GM12878 (cell line): ENCODE results near the gene DIPK1A. TPM values are rescaled to one million over a fixed set of nuclear protein-coding genes. Genes with fewer than 3 reads are reported as not detected.

Experiments
- BCLAF1 ChIP-seq: fragments of 450-650 bp; IDR thresholded peaks from 2 replicates; pipeline ENCODE4 v1.6.1; 2017; ENCODE audit warnings: antibody characterized with exemption, mild to moderate bottlenecking, moderate library complexity
- CHD1 ChIP-seq: IDR thresholded peaks from 2 replicates; pipeline ENCODE4 v1.6.1; 2012; ENCODE audit warnings: low read depth, low read length, improper control_type of control experiment
- E2F8 ChIP-seq: fragments of 450-650 bp; IDR thresholded peaks from 2 replicates; pipeline ENCODE4 v1.6.1; 2018; ENCODE audit warnings: mild to moderate bottlenecking, low read depth, moderate library complexity; ENCODE audit not compliant: partially characterized antibody
- EZH2 ChIP-seq: IDR thresholded peaks from 2 replicates; pipeline ENCODE4 v1.6.1; 2012; ENCODE audit warnings: low read depth, mild to moderate bottlenecking, control low read depth, inconsistent platforms, low read length, borderline replicate concordance; ENCODE audit not compliant: control insufficient read depth
- GATAD2B ChIP-seq: fragments of 450-650 bp; conservative IDR thresholded peaks from 2 replicates; pipeline ENCODE4 v1.6.1; 2017; ENCODE audit warnings: low read depth, mild to moderate bottlenecking, moderate library complexity
- MXI1 ChIP-seq: fragments of 150-350 bp; IDR thresholded peaks from 2 replicates; pipeline ENCODE4 v1.6.1; 2011; ENCODE audit warnings: low read depth, mild to moderate bottlenecking, inconsistent platforms, low read length, improper control_type of control experiment
- NFXL1 ChIP-seq: fragments of 450-650 bp; IDR thresholded peaks from 2 replicates; pipeline ENCODE4 v1.6.1; 2017; ENCODE audit warnings: antibody characterized with exemption, mild to moderate bottlenecking, borderline replicate concordance
- NR2F1 ChIP-seq: fragments of 450-650 bp; conservative IDR thresholded peaks from 2 replicates; pipeline ENCODE4 v1.6.1; 2017; ENCODE audit warnings: mild to moderate bottlenecking
- PRDM15 ChIP-seq: fragments of 450-650 bp; formaldehyde crosslinking; IDR thresholded peaks from 2 replicates; pipeline ENCODE4 v1.4.0; 2020; ENCODE audit warnings: mild to moderate bottlenecking, moderate library complexity
- RCOR1 ChIP-seq: conservative IDR thresholded peaks from 2 replicates; pipeline ENCODE4 v1.6.1; 2012; ENCODE audit warnings: low read depth, low read length, improper control_type of control experiment
- SREBF1 ChIP-seq: IDR thresholded peaks from 2 replicates; pipeline ENCODE4 v1.6.1; 2012; ENCODE audit warnings: mild to moderate bottlenecking, low read length
- YY1 ChIP-seq: IDR thresholded peaks from 2 replicates; pipeline ENCODE4 v1.6.1; 2011; ENCODE audit warnings: low read depth, mild to moderate bottlenecking, low read length
- ZZZ3 ChIP-seq: IDR thresholded peaks from 2 replicates; pipeline ENCODE4 v1.6.1; 2011; ENCODE audit warnings: low read depth; ENCODE audit not compliant: control insufficient read depth, insufficient read length
- polyA plus RNA-seq, 11 experiments: library from polyadenylated mRNA; depleted of rRNA in 4 of 11; unstranded in 6 of 11; stranded (reverse) in 5 of 11; fragments of >200 nt; fragmentation: Nextera tagmentation in 4 of 11; fragmentation: Illumina TruSeq in 1 of 11; extraction: Ambion mirVana in 4 of 11; extraction: Trizol in 1 of 11; gene quantifications; 1 replicate in 1 of 11; 2 replicates in 10 of 11; pipeline versions ENCODE4 v1.2.1 to v1.2.3, GENCODE V29; 2011 to 2016; ENCODE audit warnings: inconsistent platforms in 2 of 11, missing spikeins in 2 of 11, low read depth in 1 of 11
- total RNA-seq, 4 experiments: library from RNA; depleted of rRNA in 3 of 4; stranded (reverse); fragments of >200 nt in 3 of 4; fragmentation: Illumina TruSeq in 1 of 4; extraction: Trizol in 1 of 4; gene quantifications; 2 replicates each; pipeline versions ENCODE4 v1.2.1 to v1.2.3, GENCODE V29; 2013 to 2021
- TF ChIP-seq, protein P1 (sequence below), 3 experiments: IDR thresholded peaks in 2 of 3; conservative IDR thresholded peaks in 1 of 3; 2 replicates each; pipeline ENCODE4 v1.5.1; 2011; ENCODE audit warnings: low read depth in 3 of 3, low read length in 3 of 3, mild to moderate bottlenecking in 3 of 3, control low read depth in 2 of 3, moderate library complexity in 2 of 3, inconsistent platforms in 1 of 3, mixed read lengths in 1 of 3; ENCODE audit not compliant: control insufficient read depth in 2 of 3, insufficient read depth in 1 of 3; ENCODE audit errors: extremely low read depth in 1 of 3
- TF ChIP-seq, protein P2 (sequence below): fragments of 450-650 bp; IDR thresholded peaks from 2 replicates; pipeline ENCODE4 v1.6.1; 2017; ENCODE audit warnings: low read depth, mild to moderate bottlenecking, moderate library complexity

The DIPK1A gene
- total and polyA plus RNA-seq, 10 of the 15 experiments (the other 5 are each of a cell fraction or from before 2014, with no cell fraction given), result 4.9 to 15.0 (median 9.7) TPM

DNA sequence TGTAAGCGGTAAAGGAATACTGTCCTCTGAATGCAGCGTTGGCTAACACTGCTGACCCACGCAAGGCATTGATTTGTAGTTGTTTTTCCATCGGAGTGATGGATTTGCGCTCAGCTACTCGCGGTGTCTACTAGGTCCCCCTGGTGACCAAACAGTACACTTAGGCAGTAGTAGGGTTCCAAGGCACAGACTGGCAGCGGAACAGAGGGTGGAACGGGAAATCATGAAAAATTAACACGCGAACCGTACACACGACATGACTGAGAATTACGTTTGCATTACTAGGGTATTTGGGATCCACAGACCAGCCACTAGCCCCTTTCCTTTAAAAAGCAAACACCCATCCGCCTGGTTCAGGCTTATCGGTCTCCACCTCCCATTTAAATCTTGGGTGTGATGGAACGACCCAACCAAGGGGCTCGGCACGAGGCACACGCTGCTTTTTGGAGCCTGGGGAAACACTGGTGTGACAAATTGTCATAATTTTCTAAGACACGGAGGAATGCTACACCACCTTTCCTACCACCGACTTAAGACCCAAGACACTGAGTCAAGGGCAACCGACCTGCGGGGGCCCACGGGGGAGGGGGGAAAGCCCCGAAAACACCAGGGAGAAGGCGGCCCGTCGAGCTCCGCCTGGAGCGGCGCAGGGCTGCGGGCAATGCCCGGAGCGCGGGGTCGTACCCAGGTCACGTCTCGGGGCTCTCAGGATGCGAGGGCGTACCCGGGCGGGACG is 699 bp downstream of the DIPK1A start (continued):
- TF ChIP-seq E2F8 (peak; percentile 25), RCOR1 (no peak), PRDM15 (CRISPR knock-in tag) (no peak), NFXL1 (no peak), CHD1 (peak; percentile 84; the same call in 1 of the 2 replicates), EZH2 (no peak), SREBF1 (no peak), NR2F1 (peak; percentile 64), YY1 (peak; percentile 20; the same call in 1 of the 2 replicates), MXI1 (peak; percentile 45; the same call in 1 of the 2 replicates), GATAD2B (peak; percentile 79), BCLAF1 (0 out of 2 replicates have a peak, but pooled peaks have one; percentile 64), ZZZ3 (no peak)
- TF ChIP-seq, protein P1, sequence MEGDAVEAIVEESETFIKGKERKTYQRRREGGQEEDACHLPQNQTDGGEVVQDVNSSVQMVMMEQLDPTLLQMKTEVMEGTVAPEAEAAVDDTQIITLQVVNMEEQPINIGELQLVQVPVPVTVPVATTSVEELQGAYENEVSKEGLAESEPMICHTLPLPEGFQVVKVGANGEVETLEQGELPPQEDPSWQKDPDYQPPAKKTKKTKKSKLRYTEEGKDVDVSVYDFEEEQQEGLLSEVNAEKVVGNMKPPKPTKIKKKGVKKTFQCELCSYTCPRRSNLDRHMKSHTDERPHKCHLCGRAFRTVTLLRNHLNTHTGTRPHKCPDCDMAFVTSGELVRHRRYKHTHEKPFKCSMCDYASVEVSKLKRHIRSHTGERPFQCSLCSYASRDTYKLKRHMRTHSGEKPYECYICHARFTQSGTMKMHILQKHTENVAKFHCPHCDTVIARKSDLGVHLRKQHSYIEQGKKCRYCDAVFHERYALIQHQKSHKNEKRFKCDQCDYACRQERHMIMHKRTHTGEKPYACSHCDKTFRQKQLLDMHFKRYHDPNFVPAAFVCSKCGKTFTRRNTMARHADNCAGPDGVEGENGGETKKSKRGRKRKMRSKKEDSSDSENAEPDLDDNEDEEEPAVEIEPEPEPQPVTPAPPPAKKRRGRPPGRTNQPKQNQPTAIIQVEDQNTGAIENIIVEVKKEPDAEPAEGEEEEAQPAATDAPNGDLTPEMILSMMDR (IDR thresholded peaks at IDR 0.05 in 2 of 3, conservative IDR thresholded peaks at IDR 0.05 in 1 of 3; ENCODE audit: control insufficient read depth in 2 of 3, extremely low read depth in 1 of 3, insufficient read depth in 1 of 3, low read depth in 3 of 3, low read length in 3 of 3), result peak; percentile 65 to 91 (median 79)
- TF ChIP-seq, protein P2, sequence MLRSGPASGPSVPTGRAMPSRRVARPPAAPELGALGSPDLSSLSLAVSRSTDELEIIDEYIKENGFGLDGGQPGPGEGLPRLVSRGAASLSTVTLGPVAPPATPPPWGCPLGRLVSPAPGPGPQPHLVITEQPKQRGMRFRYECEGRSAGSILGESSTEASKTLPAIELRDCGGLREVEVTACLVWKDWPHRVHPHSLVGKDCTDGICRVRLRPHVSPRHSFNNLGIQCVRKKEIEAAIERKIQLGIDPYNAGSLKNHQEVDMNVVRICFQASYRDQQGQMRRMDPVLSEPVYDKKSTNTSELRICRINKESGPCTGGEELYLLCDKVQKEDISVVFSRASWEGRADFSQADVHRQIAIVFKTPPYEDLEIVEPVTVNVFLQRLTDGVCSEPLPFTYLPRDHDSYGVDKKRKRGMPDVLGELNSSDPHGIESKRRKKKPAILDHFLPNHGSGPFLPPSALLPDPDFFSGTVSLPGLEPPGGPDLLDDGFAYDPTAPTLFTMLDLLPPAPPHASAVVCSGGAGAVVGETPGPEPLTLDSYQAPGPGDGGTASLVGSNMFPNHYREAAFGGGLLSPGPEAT, result 0 out of 2 replicates have a peak, but pooled peaks have one; percentile 58
